Measurements from ENCODE around the gene RAD50.

- TF ChIP-seq EP300 (IDR thresholded peaks at IDR 0.05) = no peak
- TF ChIP-seq CTCF (IDR thresholded peaks at IDR 0.05) = no peak
- TF ChIP-seq POLR2A (IDR thresholded peaks at IDR 0.05) = no peak
These were observed 29.7 kb upstream of the RAD50 start for GRCh38 chr5:132526974-132527564.
